Stimulated activated naive CD8-positive, alpha-beta T cell treated with anti-CD3 and anti-CD28 coated beads, Interleukin-15, amount 100 ng/mL, for 72 hours (primary cell): ENCODE measurements around the gene COLQ.
"Not testable (repeated sequence)": the region's sequence is repeated elsewhere in the genome, so short reads cannot be mapped to it uniquely, and the experiment has no call there.

ENCODE experiments used
- ATAC-seq: fragments of 150-1000 bp; cut with Tn5 transposase; 2 replicates; pipeline ENCODE4 v1.10.0; 2021; ENCODE audit warnings: mild to moderate bottlenecking, moderate library complexity
- DNase-seq, 2 donors: peaks; one replicate each; pipeline ENCODE4 v3.0.0; 2021 to 2022
- H3K27ac Mint-ChIP-seq, 2 donors: one replicate each; pipeline ENCODE4 v1.8.0; 2022; ENCODE audit warnings: mild to moderate bottlenecking in 2 of 2, mixed read lengths in 2 of 2, moderate library complexity in 2 of 2
- H3K27me3 Mint-ChIP-seq: one replicate; pipeline ENCODE4 v1.8.0; 2022; ENCODE audit warnings: mixed read lengths
- H3K4me1 Mint-ChIP-seq: one replicate; pipeline ENCODE4 v1.8.0; 2022; ENCODE audit warnings: mild to moderate bottlenecking, mixed read lengths
- H3K4me3 Mint-ChIP-seq, 2 donors: one replicate each; pipeline ENCODE4 v1.8.0; 2022; ENCODE audit warnings: mild to moderate bottlenecking in 2 of 2, mixed read lengths in 2 of 2, moderate library complexity in 1 of 2
- H3K9me3 Mint-ChIP-seq, 2 donors: one replicate each; pipeline ENCODE4 v1.8.0; 2022; ENCODE audit warnings: mixed read lengths in 2 of 2

The COLQ gene

DNA sequence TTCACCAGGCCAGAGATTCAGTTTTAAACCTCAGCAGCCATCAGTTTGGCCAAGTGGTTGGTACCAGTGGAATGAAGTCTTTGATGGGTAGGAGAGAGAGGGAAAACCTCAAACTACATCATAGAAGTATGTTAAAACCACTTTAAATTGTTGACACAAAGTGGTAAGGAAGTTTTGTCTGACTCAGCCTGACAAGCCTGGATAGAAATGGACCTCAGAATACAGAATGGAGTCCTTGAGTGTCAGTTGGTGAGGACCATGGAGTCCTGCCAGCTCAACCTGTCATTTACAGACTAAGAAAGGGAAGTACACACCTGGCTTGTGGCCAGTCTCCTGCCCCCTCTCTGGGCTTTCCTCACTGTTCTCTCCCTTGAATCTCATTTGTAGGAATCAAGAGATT is 82.0 kb downstream of the COLQ start:
- peaks cover 8% of the 10 kb centered on the region for H3K4me1 Mint-ChIP-seq

DNA sequence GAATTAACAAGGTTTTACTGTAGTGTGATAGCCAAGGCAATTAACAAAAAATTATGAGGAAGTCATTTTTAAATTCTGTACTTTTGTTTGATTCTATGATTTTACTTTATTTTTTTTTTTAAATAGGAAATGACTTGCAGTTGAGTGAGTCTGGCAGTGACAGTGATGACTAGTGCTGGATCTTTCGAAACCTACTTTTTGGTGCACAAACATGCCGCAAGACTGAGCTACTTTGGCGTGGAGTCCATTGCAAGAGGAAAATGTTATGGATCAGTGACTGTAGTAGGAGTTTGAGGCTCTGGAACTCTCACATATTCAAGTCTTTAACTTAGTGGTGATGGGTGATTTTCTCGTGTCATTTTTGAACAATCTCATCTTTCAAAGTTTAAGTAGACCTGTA is 82.5 kb downstream of the COLQ start:
- Mint-ChIP-seq H3K4me1 (peaks cover 8% of the 10 kb centered on the region), H3K27ac (no peak overlapping the region), H3K4me3 (no peak overlapping the region), H3K27me3 (no peaks in the 10 kb centered on the region), H3K9me3 (no peaks in the 10 kb centered on the region)
- DNase-seq (no peak), ATAC-seq (no peak)

More for the DNA sequence above, 82.0 kb downstream of the COLQ start:
- Mint-ChIP-seq H3K4me3 (no peak overlapping the region), H3K27me3 (no peaks in the 10 kb centered on the region), H3K27ac (no peak overlapping the region), H3K9me3 (no peaks in the 10 kb centered on the region)
- DNase-seq (no peak), ATAC-seq (no peak)

DNA sequence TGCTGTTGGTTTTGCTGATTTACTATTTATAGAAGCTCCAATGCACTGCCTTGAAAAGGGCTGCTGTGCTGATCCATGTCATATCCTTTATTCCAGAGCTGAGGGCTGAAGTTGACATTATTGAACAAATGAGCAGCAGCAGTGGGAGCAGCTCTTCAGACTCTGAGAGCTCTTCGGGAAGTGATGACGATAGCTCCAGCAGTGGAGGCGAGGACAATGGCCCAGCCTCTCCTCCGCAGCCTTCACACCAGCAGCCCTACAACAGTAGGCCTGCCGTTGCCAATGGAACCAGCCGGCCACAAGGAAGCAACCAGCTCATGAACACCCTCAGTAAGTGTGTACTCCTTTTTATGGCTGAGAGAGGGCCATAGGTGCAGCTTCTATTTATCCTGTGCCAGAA is 85.3 kb downstream of the COLQ start:
- H3K9me3 Mint-ChIP-seq: no peaks in the 10 kb centered on the region
- H3K4me3 Mint-ChIP-seq: no peak overlapping the region
- no peak for ATAC-seq
- peaks cover 11% of the 10 kb centered on the region for H3K4me1 Mint-ChIP-seq
- H3K27me3 Mint-ChIP-seq: no peaks in the 10 kb centered on the region
- DNase-seq: no peak
- H3K27ac Mint-ChIP-seq: no peak overlapping the region

DNA sequence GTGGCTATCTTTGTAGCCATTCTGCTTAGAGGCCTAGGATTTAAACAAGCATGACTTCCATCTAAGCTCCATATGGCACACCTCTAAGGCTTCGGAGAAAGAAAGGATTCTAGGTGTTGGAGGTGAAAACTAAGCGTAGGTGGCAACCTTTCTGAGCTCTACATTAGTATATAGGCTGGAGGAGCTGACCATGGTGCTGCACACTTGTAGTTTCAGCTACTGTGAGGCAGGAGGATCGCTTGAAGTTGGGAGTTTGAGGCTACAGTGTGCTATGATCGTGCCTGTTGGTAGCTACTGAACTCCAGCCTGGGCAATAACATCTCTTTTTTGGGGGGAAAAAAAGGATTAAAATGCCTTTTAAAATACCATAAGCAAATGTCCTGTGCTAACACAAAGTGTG is 86.8 kb downstream of the COLQ start:
- no peak overlapping the region for H3K27ac Mint-ChIP-seq
- no peaks in the 10 kb centered on the region for H3K9me3 Mint-ChIP-seq
- H3K4me1 Mint-ChIP-seq: peaks cover 13% of the 10 kb centered on the region
- DNase-seq (no peak), ATAC-seq (no peak)
- no peaks in the 10 kb centered on the region for H3K27me3 Mint-ChIP-seq
- no peak overlapping the region for H3K4me3 Mint-ChIP-seq

DNA sequence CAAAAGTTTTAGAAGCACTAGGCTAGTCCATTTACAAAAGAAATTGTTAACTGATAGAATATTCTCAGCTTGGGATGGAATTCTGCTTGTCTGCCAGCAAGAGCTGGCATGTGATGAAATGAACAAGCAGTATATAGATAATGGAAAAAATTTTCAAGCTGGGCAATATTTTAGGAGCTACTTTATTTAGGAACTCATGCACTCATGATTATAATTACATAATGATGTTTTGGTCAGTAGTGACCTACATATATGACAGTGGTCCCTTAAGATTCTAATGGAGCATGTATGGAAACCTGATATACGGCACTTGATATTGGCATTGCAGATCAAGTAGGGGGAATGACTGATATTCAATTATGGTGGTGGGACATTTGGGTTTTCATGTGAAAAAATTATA is 88.0 kb downstream of the COLQ start:
- no peak for DNase-seq
- Mint-ChIP-seq H3K27ac (no peak overlapping the region), H3K4me1 (peaks cover 25% of the 10 kb centered on the region), H3K27me3 (no peaks in the 10 kb centered on the region), H3K4me3 (no peak overlapping the region), H3K9me3 (no peaks in the 10 kb centered on the region)
- ATAC-seq: no peak

DNA sequence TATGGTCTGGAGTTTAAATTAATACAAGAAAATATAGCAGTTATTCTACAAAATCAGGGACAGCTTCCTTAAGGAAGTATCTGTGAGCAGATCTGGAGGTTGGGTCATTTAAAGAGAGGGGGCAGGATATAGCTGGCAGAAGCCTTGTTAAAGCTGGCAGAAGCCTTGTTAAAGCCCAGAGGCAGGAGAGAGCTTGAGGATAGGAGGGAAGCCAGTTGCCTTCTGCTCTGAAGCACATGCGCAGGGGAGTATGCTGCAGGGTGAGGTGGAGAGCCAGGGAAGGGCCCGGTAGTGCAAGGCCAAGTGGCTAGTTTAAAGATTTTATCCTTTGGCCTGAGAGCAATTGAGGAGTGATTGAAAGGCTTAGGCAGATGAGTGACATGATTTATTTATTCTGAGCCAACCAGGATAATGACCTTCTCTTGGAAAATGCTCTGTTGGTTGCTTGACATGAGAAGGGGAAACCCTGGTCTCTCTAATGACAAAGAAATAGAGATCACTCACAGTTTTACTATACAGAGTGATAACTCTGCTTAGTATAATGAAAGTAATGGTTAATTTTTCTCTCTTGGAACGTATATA is 90.2 kb downstream of the COLQ start:
- no peak for DNase-seq
- Mint-ChIP-seq H3K4me3 (no peak overlapping the region), H3K4me1 (peaks cover 37% of the 10 kb centered on the region), H3K9me3 (peaks cover 0 to 5% of the 10 kb centered on the region in 2 donors), H3K27me3 (no peaks in the 10 kb centered on the region), H3K27ac (peak overlapping the region in 1 of 2 donors; percentile 62)
- ATAC-seq: no peak

DNA sequence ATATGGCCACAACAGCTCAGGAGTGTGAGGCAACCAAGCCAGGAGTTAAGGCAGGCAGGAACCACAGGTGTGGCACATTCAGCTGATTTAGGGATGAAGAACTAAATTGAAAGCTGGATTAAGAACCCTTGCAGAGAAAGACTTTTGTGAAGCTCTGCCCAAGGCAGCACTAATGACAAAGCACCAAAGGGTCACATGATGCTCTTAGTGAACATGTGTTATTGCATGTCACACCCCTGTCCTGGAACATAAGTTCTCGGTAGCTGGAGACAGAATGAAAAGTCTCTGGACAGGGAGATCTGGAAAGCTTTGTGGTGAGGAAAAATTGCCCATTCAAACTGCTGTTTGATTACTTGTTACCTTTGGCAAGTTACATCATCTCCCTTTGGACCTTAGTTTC is 90.9 kb downstream of the COLQ start:
- H3K27me3 Mint-ChIP-seq: no peaks in the 10 kb centered on the region
- H3K9me3 Mint-ChIP-seq: peaks cover 0 to 6% of the 10 kb centered on the region in 2 donors
- ATAC-seq (no peak), DNase-seq (no peak)
- H3K4me1 Mint-ChIP-seq: peaks cover 45% of the 10 kb centered on the region
- H3K27ac Mint-ChIP-seq: peak overlapping the region in 1 of 2 donors; percentile 67
- no peak overlapping the region for H3K4me3 Mint-ChIP-seq

DNA sequence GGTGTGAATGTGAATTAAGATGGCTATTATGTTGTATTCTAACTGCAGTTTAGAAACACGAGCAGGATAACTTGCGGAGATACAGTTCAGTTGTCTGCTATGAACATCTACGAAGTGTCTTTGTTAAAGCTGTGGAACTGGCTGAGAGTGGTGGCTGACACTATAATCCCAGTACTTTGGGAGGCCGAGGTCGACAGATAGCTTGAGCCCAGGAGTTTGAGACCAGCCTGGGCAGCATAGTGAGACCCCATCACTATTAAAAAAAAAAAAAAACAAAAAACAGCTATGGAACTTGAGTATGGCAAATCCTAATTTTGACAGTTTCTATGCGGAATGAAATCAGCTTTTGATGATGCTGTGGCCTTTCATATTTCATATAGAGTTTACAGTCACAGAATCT is 92.4 kb downstream of the COLQ start:
- Mint-ChIP-seq H3K27ac (peak overlapping the region in 1 of 2 donors; percentile 98), H3K9me3 (peaks cover 0 to 6% of the 10 kb centered on the region in 2 donors), H3K4me3 (peak overlapping the region; percentile 93 to 96), H3K27me3 (no peaks in the 10 kb centered on the region), H3K4me1 (peaks cover 59% of the 10 kb centered on the region)
- no peak for DNase-seq
- no peak for ATAC-seq

DNA sequence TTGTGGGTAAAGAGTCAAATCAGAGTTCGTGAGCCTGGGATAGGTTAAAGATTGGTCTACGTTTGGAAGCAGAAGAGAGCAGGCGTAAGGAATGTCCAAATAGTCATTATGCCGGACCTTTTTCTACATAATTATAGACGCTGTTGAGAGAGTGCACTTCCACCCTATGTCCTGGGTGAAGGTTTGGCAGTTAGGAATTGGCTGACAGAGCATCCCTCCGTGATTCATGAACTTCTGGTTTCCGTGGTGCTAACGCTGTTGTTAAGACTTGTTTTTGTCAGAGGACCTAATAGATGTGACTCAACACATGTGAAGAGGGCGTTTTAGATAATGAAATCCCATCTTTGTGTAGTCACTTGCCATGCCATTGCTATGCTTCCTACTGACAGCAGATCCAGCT is 93.0 kb downstream of the COLQ start:
- H3K9me3 Mint-ChIP-seq: peaks cover 0 to 6% of the 10 kb centered on the region in 2 donors
- peaks cover 62% of the 10 kb centered on the region for H3K4me1 Mint-ChIP-seq
- DNase-seq (peak in 1 of 2 donors; percentile 35), ATAC-seq (peak; percentile 76)
- H3K4me3 Mint-ChIP-seq: peak overlapping the region; percentile 93 to 96
- peak overlapping the region; percentile 98 to 99 for H3K27ac Mint-ChIP-seq
- H3K27me3 Mint-ChIP-seq: no peaks in the 10 kb centered on the region

DNA sequence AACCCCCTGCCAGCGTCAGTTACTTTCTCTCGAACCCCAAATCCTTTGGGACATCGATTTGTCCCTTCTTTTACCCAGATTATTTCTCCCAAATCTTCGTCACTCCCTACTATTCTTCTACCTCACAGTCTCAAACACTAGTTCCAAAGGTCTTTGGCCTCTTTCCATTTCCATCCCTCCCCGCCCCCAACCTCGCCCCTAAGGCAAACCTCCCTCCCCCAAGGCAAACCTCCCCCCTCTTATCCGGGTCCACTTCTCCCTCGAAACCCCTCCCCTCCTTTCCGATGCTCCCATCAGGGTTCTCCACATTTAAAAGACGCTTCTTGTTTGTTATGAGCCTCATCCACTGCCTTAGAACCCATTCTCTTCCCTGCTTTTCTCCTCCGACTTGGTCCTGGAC is 93.5 kb downstream of the COLQ start:
- ATAC-seq: no peak
- H3K27me3 Mint-ChIP-seq: no peaks in the 10 kb centered on the region
- H3K4me1 Mint-ChIP-seq: peaks cover 62% of the 10 kb centered on the region

DNA sequence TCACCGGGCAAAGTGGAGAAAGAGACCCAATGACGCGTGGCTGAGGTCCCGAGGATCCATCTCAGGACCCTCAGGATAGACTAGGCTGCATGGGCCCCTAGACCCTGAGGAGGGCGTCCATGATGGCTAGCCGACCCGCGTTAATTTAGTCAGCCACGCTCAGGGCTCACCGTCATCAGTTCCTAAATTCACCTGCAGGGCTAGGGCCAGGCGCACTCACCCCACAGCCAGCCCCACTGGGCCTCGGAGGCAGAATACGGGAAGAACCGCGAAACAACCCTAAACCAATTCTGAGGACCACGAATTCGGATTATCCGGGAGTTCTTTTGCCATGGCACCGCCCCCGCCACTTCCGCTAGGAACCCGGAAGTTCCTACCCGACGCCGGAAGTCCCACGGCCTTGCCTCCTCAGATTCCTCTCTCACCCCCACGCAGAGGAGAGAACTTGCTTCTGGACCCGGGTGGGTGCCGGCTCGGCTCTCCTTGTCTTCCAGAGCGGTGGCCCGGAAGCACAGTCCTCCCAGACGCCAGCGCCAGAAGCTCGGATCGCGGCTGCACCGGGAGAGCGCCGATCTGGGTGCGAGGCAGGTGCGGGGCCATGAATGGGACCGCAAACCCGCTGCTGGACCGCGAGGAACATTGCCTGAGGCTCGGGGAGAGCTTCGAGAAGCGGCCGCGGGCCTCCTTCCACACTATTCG is 94.2 kb downstream of the COLQ start, which contains the start of the genes EAF1 and METTL6:
Gene EAF1, plus strand, starts transcription at position 417 of the 699 bp plus-strand sequence. Its CDS starts 182 bp downstream, at position 599.
Gene METTL6, minus strand, starts transcription at position 363 of the 699 bp plus-strand sequence. CDS start 1,033 bp downstream, outside the sequence.
- ATAC-seq: peak; percentile 90
- Mint-ChIP-seq H3K4me1 (peaks cover 62% of the 10 kb centered on the region), H3K27ac (peak within 1 kb of the TSS; percentile 98 to 99)

More for the DNA sequence above, 93.5 kb downstream of the COLQ start:
- peaks cover 0 to 6% of the 10 kb centered on the region in 2 donors for H3K9me3 Mint-ChIP-seq
- no peak for DNase-seq
- H3K27ac Mint-ChIP-seq: peak overlapping the region; percentile 98 to 99
- peak overlapping the region; percentile 93 to 96 for H3K4me3 Mint-ChIP-seq

DNA sequence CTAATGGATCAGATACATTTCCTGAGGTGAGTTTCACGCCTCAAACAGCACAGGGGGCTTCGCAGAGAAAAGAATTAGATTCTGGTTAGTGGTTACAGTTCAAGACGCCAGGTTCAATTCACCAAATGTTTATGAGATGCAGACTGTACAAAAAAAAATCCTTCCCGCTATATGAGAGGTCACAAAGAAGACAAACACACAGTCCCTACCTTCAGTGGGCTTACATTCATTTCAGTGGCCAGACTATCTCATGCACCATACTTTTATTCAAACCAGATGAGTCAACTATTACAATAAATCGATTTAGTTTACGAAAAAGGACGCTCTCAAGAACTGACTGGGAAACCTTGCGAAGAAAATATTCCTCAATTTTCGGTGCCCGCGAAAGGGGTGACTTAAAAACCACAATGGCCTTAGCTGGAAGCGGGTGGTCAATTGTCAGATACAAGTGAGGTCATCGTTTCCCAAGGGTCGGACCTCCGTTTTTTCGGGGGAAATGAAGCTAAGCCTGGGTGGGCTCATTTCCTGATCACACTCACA is 94.9 kb downstream of the COLQ start:
- Mint-ChIP-seq H3K27me3 (no peaks in the 10 kb centered on the region), H3K9me3 (peaks cover 0 to 6% of the 10 kb centered on the region in 2 donors), H3K4me3 (peak overlapping the region; percentile 93 to 96), H3K4me1 (peaks cover 62% of the 10 kb centered on the region), H3K27ac (peak overlapping the region; percentile 98 to 99)
- no peak for ATAC-seq
- DNase-seq: no peak

More for the DNA sequence above, 94.2 kb downstream of the COLQ start, which contains the start of the genes EAF1 and METTL6:
- peaks cover 0 to 6% of the 10 kb centered on the region in 2 donors for H3K9me3 Mint-ChIP-seq
- H3K4me3 Mint-ChIP-seq: peak within 1 kb of the TSS; percentile 93 to 96
- DNase-seq: peak; percentile 79 to 85
- H3K27me3 Mint-ChIP-seq: no peaks in the 10 kb centered on the region

DNA sequence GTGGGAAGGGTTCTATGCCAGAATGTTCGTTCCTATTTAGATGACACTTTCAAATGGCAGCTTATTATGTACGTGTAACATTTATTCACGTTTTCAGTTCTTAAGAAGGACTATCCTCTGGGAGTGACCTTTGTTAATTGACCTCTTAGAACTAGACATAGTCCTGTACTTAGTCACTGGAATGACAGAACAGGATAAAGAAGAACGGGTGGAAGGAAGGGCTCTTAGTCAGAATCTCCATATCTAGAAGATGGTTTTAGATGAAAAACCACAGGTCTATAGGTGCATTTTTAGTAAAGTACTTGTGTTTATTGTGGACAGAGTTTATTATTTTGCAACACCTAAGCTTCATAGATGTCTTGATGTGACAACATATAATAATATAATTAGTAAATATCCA is 100.6 kb downstream of the COLQ start:
- Mint-ChIP-seq H3K4me3 (no peak overlapping the region), H3K9me3 (no peaks in the 10 kb centered on the region), H3K27me3 (no peaks in the 10 kb centered on the region), H3K4me1 (peaks cover 25% of the 10 kb centered on the region), H3K27ac (no peak overlapping the region)
- ATAC-seq: no peak
- DNase-seq: no peak

DNA sequence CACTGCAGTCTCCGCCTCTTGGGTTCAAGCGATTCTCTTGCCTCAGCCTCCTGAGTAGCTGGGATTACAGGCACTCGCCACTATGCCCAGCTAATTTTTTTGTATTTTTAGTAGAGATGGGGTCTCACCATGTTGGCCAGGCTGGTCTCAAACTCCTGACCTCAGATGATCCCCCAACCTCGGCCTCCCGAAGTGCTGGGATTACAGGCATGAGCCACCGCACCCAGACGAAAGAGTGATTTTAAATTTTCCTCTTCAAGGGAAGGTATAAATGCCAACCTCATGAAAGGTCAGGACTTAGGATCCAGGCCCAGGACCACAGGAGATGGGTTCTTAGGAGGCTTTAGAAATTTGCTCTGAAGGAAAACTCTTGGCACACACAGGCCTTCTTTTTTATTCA is 110.5 kb downstream of the COLQ start:
- H3K27me3 Mint-ChIP-seq, ATAC-seq, H3K4me1 Mint-ChIP-seq, DNase-seq, H3K4me3 Mint-ChIP-seq, H3K9me3 Mint-ChIP-seq: not testable (repeated sequence)
- H3K27ac Mint-ChIP-seq: peak overlapping the region in 1 of 2 donors; percentile 57

DNA sequence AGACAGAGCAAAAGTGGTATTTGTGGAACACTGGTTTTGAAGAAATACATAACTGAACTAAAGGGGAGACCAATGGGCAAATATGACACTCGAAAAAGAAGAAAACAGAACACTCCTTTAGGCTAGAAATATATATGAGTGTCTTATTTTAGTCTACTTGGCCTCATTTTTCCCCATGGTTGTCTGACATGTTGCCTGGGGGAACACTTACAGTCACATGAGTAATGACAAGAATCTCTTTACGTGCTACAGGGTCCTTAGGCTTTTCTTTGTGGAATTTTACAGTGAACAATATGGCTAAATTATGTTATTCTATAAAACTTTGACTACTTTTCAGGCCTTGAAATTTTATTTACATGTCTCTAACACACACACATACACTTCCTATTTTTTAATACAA is 111.7 kb downstream of the COLQ start:
- Mint-ChIP-seq H3K9me3 (no peaks in the 10 kb centered on the region), H3K4me1 (no peaks in the 10 kb centered on the region), H3K4me3 (no peak overlapping the region)

DNA sequence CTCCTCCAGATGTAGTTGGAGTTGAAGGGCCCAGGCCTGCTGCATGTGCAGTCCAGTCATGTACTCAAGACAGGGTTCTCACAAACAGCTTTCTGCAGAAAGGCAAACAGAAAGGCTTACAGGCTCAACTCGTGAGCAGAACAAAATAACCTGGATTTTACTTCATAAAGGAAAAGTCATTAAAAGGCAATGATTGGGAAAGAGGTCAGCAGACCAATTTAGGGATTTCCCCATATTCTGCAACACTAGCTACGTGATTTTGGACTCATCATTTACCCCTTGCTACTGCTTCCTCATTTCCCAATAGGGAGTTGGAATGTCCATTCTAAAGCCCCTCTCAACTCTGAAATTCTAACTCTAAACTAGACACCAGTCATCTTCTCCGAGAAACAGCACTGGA is 112.3 kb downstream of the COLQ start:
- Mint-ChIP-seq H3K4me3 (no peak overlapping the region), H3K9me3 (no peaks in the 10 kb centered on the region), H3K27ac (no peak overlapping the region), H3K27me3 (no peaks in the 10 kb centered on the region), H3K4me1 (no peaks in the 10 kb centered on the region)
- DNase-seq (no peak), ATAC-seq (no peak)

More for the DNA sequence above, 111.7 kb downstream of the COLQ start:
- Mint-ChIP-seq H3K27me3 (no peaks in the 10 kb centered on the region), H3K27ac (peak overlapping the region in 1 of 2 donors; percentile 27)
- DNase-seq: no peak
- no peak for ATAC-seq
